Spleen (tissue), 11 donors: Measurements from ENCODE around the gene SFPQ. TPM values are rescaled to one million over a fixed set of nuclear protein-coding genes. Genes with fewer than 3 reads are reported as not detected.
A peak's percentile ranks its signal among the peaks of the same experiment; 100 is the strongest.

Experiments
- DNase-seq: peaks from one replicate; pipeline ENCODE4 v3.0.0-alpha.2; 2020
- H3K27ac ChIP-seq, 8 donors: fragments of 200-600 bp; sonication (generic) in 7 of 8; 1 replicate in 4 of 8; 2 replicates in 4 of 8; pipeline versions ENCODE4 v1.5.0 to v1.8.0; 2016 to 2021; ENCODE audit warnings: inconsistent platforms in 4 of 8, mild to moderate bottlenecking in 4 of 8, moderate library complexity in 1 of 8
- H3K27me3 ChIP-seq, 7 donors: fragments of 200-600 bp; sonication (generic) in 6 of 7; replicated peaks in 1 of 7; 1 replicate in 4 of 7; 2 replicates in 3 of 7; pipeline versions ENCODE4 v1.5.0 to v1.8.0; 2016 to 2021; ENCODE audit warnings: inconsistent platforms in 3 of 7, mild to moderate bottlenecking in 1 of 7
- H3K36me3 ChIP-seq, 6 donors: fragments of 200-600 bp; sonication (generic) in 5 of 6; 1 replicate in 4 of 6; 2 replicates in 2 of 6; pipeline versions ENCODE4 v1.5.0 to v1.8.0; 2016 to 2021; ENCODE audit warnings: inconsistent platforms in 2 of 6
- H3K4me1 ChIP-seq, 6 donors: fragments of 200-600 bp; sonication (generic) in 5 of 6; 1 replicate in 3 of 6; 2 replicates in 3 of 6; pipeline versions ENCODE4 v1.5.0 to v1.8.0; 2016 to 2021; ENCODE audit warnings: inconsistent platforms in 3 of 6
- H3K4me3 ChIP-seq, 8 donors: fragments of 200-600 bp; sonication (generic) in 7 of 8; 1 replicate in 4 of 8; 2 replicates in 4 of 8; pipeline versions ENCODE4 v1.5.0 to v1.8.0; 2016 to 2021; ENCODE audit warnings: inconsistent platforms in 4 of 8, mild to moderate bottlenecking in 4 of 8, moderate library complexity in 2 of 8
- H3K9me3 ChIP-seq, 8 donors: fragments of 200-600 bp; sonication (generic) in 7 of 8; 1 replicate in 4 of 8; 2 replicates in 4 of 8; pipeline versions ENCODE4 v1.5.0 to v1.8.0; 2016 to 2021; ENCODE audit warnings: inconsistent platforms in 4 of 8
- CTCF ChIP-seq, 11 experiments: fragments of 200-600 bp in 7 of 11; fragments of 450-650 bp in 4 of 11; sonication (generic) in 4 of 11; IDR thresholded peaks in 8 of 11; conservative IDR thresholded peaks in 3 of 11; 1 replicate in 7 of 11; 2 replicates in 4 of 11; pipeline versions ENCODE4 v1.4.0 to v1.8.0; 2016 to 2021; ENCODE audit warnings: antibody characterized with exemption in 11 of 11, inconsistent platforms in 4 of 11, mild to moderate bottlenecking in 1 of 11
- POLR2A ChIP-seq, 3 donors: fragments of 450-650 bp; IDR thresholded peaks; one replicate each; pipeline ENCODE4 v1.5.1; 2017; ENCODE audit warnings: antibody characterized with exemption in 3 of 3, mild to moderate bottlenecking in 1 of 3
- POLR2AphosphoS5 ChIP-seq, 3 donors: sonication (generic); formaldehyde crosslinking; IDR thresholded peaks; one replicate each; pipeline ENCODE4 v1.5.1; 2017; ENCODE audit warnings: antibody characterized with exemption in 3 of 3
- WGBS, 5 donors: extraction: QIAGEN DNeasy Blood & Tissue Kit in 3 of 5; methylation state at CpG; one replicate each; pipeline versions ENCODE4 v1.1.5 to v1.1.7; 2013 to 2018; 5-methylcytosine and 5-hydroxymethylcytosine counted together
- intact Hi-C: fragments of 100-400 bp; cut with DNase I; formaldehyde crosslinking; loops from one replicate; pipeline ENCODE4 v1.15.0; 2023; ENCODE audit warnings: low total_unique reads
- polyA plus RNA-seq, 3 donors: library from polyadenylated mRNA; stranded (reverse); fragments of 200-250 nt; gene quantifications; one replicate each; pipeline ENCODE4 v1.2.1, GENCODE V29; 2013
- total RNA-seq, 7 donors: library from RNA; depleted of rRNA in 3 of 7; stranded (reverse); fragments of >200 nt in 3 of 7; fragmentation: NEBNext Ultra II Directional in 4 of 7; extraction: Animal tissue kit (Norgen Biotek cat#: 25700) in 4 of 7; gene quantifications; one replicate each; pipeline versions ENCODE4 v1.1.0 to v1.2.1, GENCODE V29; 2016 to 2021
- donor health status: healthy with polysubstance abuse.
- donor health status: DM: no; HTN: no; CAD: no; lungs with moderate emphysema.
- donor health status: DM: no; HTN: no; CAD: no.
- donor health status: Bipolar disorder and iron deficiency.
- donor health status: healthy.
- donor health status: DM: no; HTN: no; CAD: no.
- donor health status: DM: yes; HTN: yes; CAD: no.

The SFPQ gene
- total and polyA plus RNA-seq, 10 donors: 171 to 292 (median 247) TPM

- Histone ChIP-seq H3K27me3 (no peaks in the 10 kb centered on the region), H3K4me3 (no peak overlapping the region), H3K4me1 (peaks cover 4 to 45% (median 36%) of the 10 kb centered on the region in 6 donors), H3K9me3 (no peaks in the 10 kb centered on the region), H3K27ac (no peak overlapping the region), H3K36me3 (peaks cover 0 to 89% (median 77%) of the 10 kb centered on the region in 6 donors)
- WGBS, 5 donors: 89 to 95% (median 90%) methylated on average over 4 of the region's 4 CpGs
- intact Hi-C loops: no loop called here
- no peak for TF ChIP-seq CTCF (IDR thresholded peaks at IDR 0.05 in 8 of 11, conservative IDR thresholded peaks at IDR 0.05 in 3 of 11)
- peak in 2 of 3 donors; percentile 11 to 20 for TF ChIP-seq POLR2AphosphoS5 (IDR thresholded peaks at IDR 0.05)
- no peak for DNase-seq
Observed at GRCh38 chr1:35177237-35177786, 15.6 kb downstream of the SFPQ start.

- no peak overlapping the region for H3K4me3 ChIP-seq
- H3K36me3 ChIP-seq: peaks cover 0 to 72% (median 61%) of the 10 kb centered on the region in 6 donors
- no peak for DNase-seq
- H3K27me3 ChIP-seq: no peaks in the 10 kb centered on the region
- 95 to 100% (median 97%) methylated on average over 1 of the region's 1 CpG for WGBS, 5 donors
- peaks cover 3 to 28% (median 20%) of the 10 kb centered on the region in 6 donors for H3K4me1 ChIP-seq
- no peak for TF ChIP-seq POLR2AphosphoS5 (IDR thresholded peaks at IDR 0.05)
- TF ChIP-seq POLR2A (IDR thresholded peaks at IDR 0.05): no peak
- TF ChIP-seq CTCF (IDR thresholded peaks at IDR 0.05 in 8 of 11, conservative IDR thresholded peaks at IDR 0.05 in 3 of 11): no peak
- intact Hi-C loops: no loop called here
- no peaks in the 10 kb centered on the region for H3K9me3 ChIP-seq
- no peak overlapping the region for H3K27ac ChIP-seq
Observed at GRCh38 chr1:35175602-35176001, 17.3 kb downstream of the SFPQ start.

DNA sequence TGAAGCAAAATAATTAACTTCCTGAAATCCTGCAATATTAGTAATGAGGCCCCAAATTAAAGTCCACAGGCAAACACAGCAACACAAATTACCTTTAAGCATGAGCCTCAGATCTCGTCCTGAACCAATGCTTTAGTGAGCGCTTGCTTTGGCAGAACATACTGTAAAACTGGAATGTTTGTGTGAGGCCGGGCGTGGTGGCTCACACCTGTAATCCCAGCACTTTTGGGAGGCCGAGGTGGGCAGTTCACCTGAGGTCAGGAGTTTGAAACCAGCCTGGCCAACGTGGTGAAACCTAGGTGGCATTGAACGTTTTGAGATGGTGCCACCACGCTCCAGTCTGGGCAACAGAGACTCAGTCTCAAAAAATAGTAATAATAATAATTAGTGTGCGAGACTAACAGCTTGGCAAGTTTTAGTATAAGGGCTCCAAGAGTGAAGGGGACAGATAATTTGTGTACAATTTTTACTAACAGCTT lies 17.8 kb downstream of the SFPQ start:
- intact Hi-C loops: no loop called here
- TF ChIP-seq POLR2AphosphoS5 (IDR thresholded peaks at IDR 0.05) (peak in 2 of 3 donors; percentile 42 to 63), CTCF (IDR thresholded peaks at IDR 0.05 in 8 of 11, conservative IDR thresholded peaks at IDR 0.05 in 3 of 11) (no peak)
- DNase-seq: no peak
- H3K27me3 ChIP-seq: no peaks in the 10 kb centered on the region
- no peaks in the 10 kb centered on the region for H3K9me3 ChIP-seq
- WGBS, 5 donors: 81 to 87% (median 84%) methylated on average over 9 of the region's 9 CpGs
- no peak overlapping the region for H3K4me3 ChIP-seq
- no peak overlapping the region for H3K27ac ChIP-seq
- peaks cover 0 to 67% (median 56%) of the 10 kb centered on the region in 6 donors for H3K36me3 ChIP-seq
- peaks cover 0 to 23% (median 16%) of the 10 kb centered on the region in 6 donors for H3K4me1 ChIP-seq

GRCh38 chr1:35173909-35174540 lies 18.9 kb downstream of the SFPQ start:
- 76 to 86% (median 80%) methylated on average over 2 of the region's 2 CpGs for WGBS, 5 donors

More at GRCh38 chr1:35173909-35174540, 18.9 kb downstream of the SFPQ start:
- Histone ChIP-seq H3K4me3 (no peak overlapping the region), H3K27ac (no peak overlapping the region), H3K36me3 (peaks cover 0 to 56% (median 46%) of the 10 kb centered on the region in 6 donors), H3K4me1 (peaks cover 0 to 12% (median 6%) of the 10 kb centered on the region in 6 donors), H3K27me3 (no peaks in the 10 kb centered on the region), H3K9me3 (no peaks in the 10 kb centered on the region)
- intact Hi-C loops: no loop called here
- DNase-seq: no peak
- TF ChIP-seq POLR2AphosphoS5 (IDR thresholded peaks at IDR 0.05) (no peak), CTCF (IDR thresholded peaks at IDR 0.05 in 8 of 11, conservative IDR thresholded peaks at IDR 0.05 in 3 of 11) (no peak), POLR2A (IDR thresholded peaks at IDR 0.05) (no peak)
